ENCODE data around the gene MYL5. TPM values are rescaled to one million over a fixed set of nuclear protein-coding genes. Genes with fewer than 3 reads are reported as not detected.

The MYL5 gene
- total RNA-seq, 4 donors from 2014 or later = 82.8 to 135 (median 95.2) TPM

GRCh38 chr4:687048-687970 lies 13.0 kb downstream of the MYL5 start:
- peaks cover 0 to 49% (median 14%) of the 10 kb centered on the region in 4 donors for H3K4me1 ChIP-seq
- H3K9me3 ChIP-seq = no peaks in the 10 kb centered on the region
- peak; percentile 54 to 94 (median 92) for DNase-seq
- H3K36me3 ChIP-seq = no peaks in the 10 kb centered on the region
- peak overlapping the region in 2 of 4 donors; percentile 55 to 62 for H3K4me3 ChIP-seq
- peak overlapping the region; percentile 46 to 85 (median 70) for H3K27ac ChIP-seq
- no peaks in the 10 kb centered on the region for H3K27me3 ChIP-seq
- TF ChIP-seq CTCF (IDR thresholded peaks at IDR 0.05) (no peak), POLR2A (IDR thresholded peaks at IDR 0.05) (peak; percentile 25 to 33)

GRCh38 chr4:687971-688853 lies 13.9 kb downstream of the MYL5 start:
- Histone ChIP-seq H3K4me1 (peaks cover 0 to 40% (median 10%) of the 10 kb centered on the region in 4 donors), H3K36me3 (no peaks in the 10 kb centered on the region), H3K9me3 (no peaks in the 10 kb centered on the region), H3K27ac (peak overlapping the region; percentile 58 to 85 (median 77)), H3K4me3 (peak overlapping the region; percentile 32 to 62 (median 44)), H3K27me3 (no peaks in the 10 kb centered on the region)
- no peak for TF ChIP-seq CTCF (IDR thresholded peaks at IDR 0.05)
- DNase-seq = peak in 2 of 3 donors; percentile 51 to 53

- Histone ChIP-seq H3K27me3 (no peaks in the 10 kb centered on the region), H3K27ac (peak within 1 kb of the TSS; percentile 55 to 85 (median 77)), H3K4me1 (peaks cover 0 to 32% (median 10%) of the 10 kb centered on the region in 4 donors), H3K4me3 (peak within 1 kb of the TSS; percentile 32 to 62 (median 44)), H3K36me3 (no peaks in the 10 kb centered on the region), H3K9me3 (no peaks in the 10 kb centered on the region)
- TF ChIP-seq CTCF (IDR thresholded peaks at IDR 0.05) (no peak), POLR2A (IDR thresholded peaks at IDR 0.05) (no peak)
- DNase-seq = peak in 2 of 3 donors; percentile 57 to 65
Measured at GRCh38 chr4:688854-689681, 14.7 kb downstream of the MYL5 start, which contains the start of gene SLC49A3. TSS of gene SLC49A3 (minus strand) at chr4:689151. CDS start at chr4:689127, 24 bp downstream.

- Histone ChIP-seq H3K9me3 (no peaks in the 10 kb centered on the region), H3K4me1 (peaks cover 0 to 32% (median 10%) of the 10 kb centered on the region in 4 donors), H3K36me3 (no peaks in the 10 kb centered on the region), H3K4me3 (peak overlapping the region in 1 of 4 donors; percentile 55), H3K27ac (peak overlapping the region; percentile 55 to 85 (median 77)), H3K27me3 (no peaks in the 10 kb centered on the region)
- no peak for DNase-seq
- TF ChIP-seq POLR2A (IDR thresholded peaks at IDR 0.05) (no peak), CTCF (IDR thresholded peaks at IDR 0.05) (no peak)
Measured at GRCh38 chr4:689723-690122, 15.4 kb downstream of the MYL5 start.
